Inferior parietal cortex (tissue), 1 donor: Measurements from ENCODE around the gene RPS6KA4.

Experiments used
- DNase-seq: peaks from one replicate; pipeline ENCODE4 v3.0.0-alpha.2; 2016; ENCODE audit errors: extremely low spot score

The RPS6KA4 gene

GRCh38 chr11:64419257-64419790 lies 60.4 kb downstream of the RPS6KA4 start:
- DNase-seq = no peak

DNA sequence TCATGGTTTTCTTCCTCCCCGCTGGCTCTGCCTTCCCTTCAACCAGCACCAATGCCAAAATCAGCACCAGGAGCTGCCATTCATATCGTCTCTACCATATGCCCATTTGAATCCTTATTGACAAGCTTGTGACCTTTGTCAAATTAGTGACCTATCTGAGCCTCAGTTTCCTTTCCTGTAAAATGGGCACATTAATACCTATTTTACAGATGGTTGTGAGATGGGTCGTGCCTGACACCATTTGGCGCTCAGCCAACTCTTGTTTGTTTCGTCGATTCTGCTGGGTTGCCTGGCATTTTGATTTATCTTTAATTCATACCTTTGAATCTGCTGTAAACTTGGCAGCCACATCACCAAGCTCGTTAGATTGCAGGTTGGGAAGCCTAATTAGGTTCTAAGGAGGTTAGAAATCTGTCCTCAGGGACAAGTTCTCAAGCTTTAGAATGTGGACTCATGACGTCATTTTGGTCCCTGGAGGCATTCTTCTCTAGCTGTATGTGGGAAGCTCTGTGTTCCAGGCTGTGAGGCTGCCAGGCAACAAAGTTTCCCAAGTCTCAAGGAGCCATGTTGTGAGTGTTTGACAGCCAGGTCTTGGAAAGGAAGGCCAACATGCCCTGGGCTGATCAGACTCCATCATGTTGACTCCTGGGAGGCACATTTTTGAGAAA lies 61.0 kb downstream of the RPS6KA4 start:
- DNase-seq = no peak
